Neural progenitor cell (in vitro differentiated cells): ENCODE results near the gene SYNPR. TPM values are rescaled to one million over a fixed set of nuclear protein-coding genes. Genes with fewer than 3 reads are reported as not detected.

ENCODE experiments used
- DNase-seq: peaks from one replicate; pipeline ENCODE4 v3.0.0-alpha.2; 2016; ENCODE audit warnings: low spot score
- H2AFZ ChIP-seq: fragments of 200-600 bp; sonication (generic); replicated peaks from 2 replicates; pipeline ENCODE4 v1.6.1; 2016; ENCODE audit warnings: antibody characterized with exemption
- H3F3A ChIP-seq: fragments of 200-600 bp; sonication (generic); 2 replicates; pipeline ENCODE4 v1.6.1; 2016; ENCODE audit warnings: antibody characterized with exemption, low read depth
- H3K27ac ChIP-seq: fragments of 200-600 bp; sonication (generic); 2 replicates; pipeline ENCODE4 v1.5.1; 2016; ENCODE audit warnings: mild to moderate bottlenecking
- H3K27me3 ChIP-seq: fragments of 200-600 bp; sonication (generic); 2 replicates; pipeline ENCODE4 v1.6.1; 2016; ENCODE audit warnings: mild to moderate bottlenecking, moderate library complexity
- H3K36me3 ChIP-seq: fragments of 200-600 bp; sonication (generic); 2 replicates; pipeline ENCODE4 v1.5.1; 2016
- H3K4me1 ChIP-seq: fragments of 200-600 bp; sonication (generic); 2 replicates; pipeline ENCODE4 v1.6.1; 2016; ENCODE audit warnings: mixed run types
- H3K4me2 ChIP-seq: fragments of 200-600 bp; sonication (generic); 2 replicates; pipeline ENCODE4 v1.6.1; 2016
- H3K4me3 ChIP-seq: fragments of 200-600 bp; sonication (generic); 2 replicates; pipeline ENCODE4 v1.5.1; 2016
- H3K79me2 ChIP-seq: fragments of 200-600 bp; sonication (generic); 2 replicates; pipeline ENCODE4 v1.6.1; 2016; ENCODE audit warnings: low read depth
- H3K9ac ChIP-seq: fragments of 200-600 bp; sonication (generic); 2 replicates; pipeline ENCODE4 v1.6.1; 2016
- H3K9me3 ChIP-seq: fragments of 200-600 bp; sonication (generic); 2 replicates; pipeline ENCODE4 v1.5.1; 2016; ENCODE audit warnings: low read depth
- H4K20me1 ChIP-seq: fragments of 200-600 bp; sonication (generic); 2 replicates; pipeline ENCODE4 v1.6.1; 2016; ENCODE audit warnings: low read depth
- H3K27ac Mint-ChIP-seq: 3 replicates; pipeline ENCODE4 v1.8.0; 2021; ENCODE audit warnings: mixed read lengths
- H3K27me3 Mint-ChIP-seq: 2 replicates; pipeline ENCODE4 v1.8.0; 2022; ENCODE audit warnings: low read depth, mild to moderate bottlenecking, inconsistent platforms, moderate library complexity, mixed read lengths; ENCODE audit not compliant: insufficient read depth
- H3K36me3 Mint-ChIP-seq: 3 replicates; pipeline ENCODE4 v1.8.0; 2021; ENCODE audit warnings: mixed read lengths
- H3K4me1 Mint-ChIP-seq: 3 replicates; pipeline ENCODE4 v1.8.0; 2021; ENCODE audit warnings: mixed read lengths
- H3K4me3 Mint-ChIP-seq: 3 replicates; pipeline ENCODE4 v1.8.0; 2021; ENCODE audit warnings: mild to moderate bottlenecking, moderate library complexity, mixed read lengths
- H3K9me3 Mint-ChIP-seq: 3 replicates; pipeline ENCODE4 v1.8.0; 2020; ENCODE audit warnings: mixed read lengths
- CTCF ChIP-seq: fragments of 200-600 bp; sonication (generic); IDR thresholded peaks from 2 replicates; pipeline ENCODE4 v1.5.1; 2017; ENCODE audit warnings: antibody characterized with exemption, mild to moderate bottlenecking
- EZH2 ChIP-seq: fragments of 200-600 bp; sonication (generic); IDR thresholded peaks from 2 replicates; pipeline ENCODE4 v1.6.1; 2017; ENCODE audit warnings: antibody characterized with exemption, mild to moderate bottlenecking, moderate library complexity
- EZH2phosphoT487 ChIP-seq: fragments of 200-600 bp; sonication (generic); IDR thresholded peaks from 2 replicates; pipeline ENCODE4 v1.6.1; 2017; ENCODE audit warnings: antibody characterized with exemption
- total RNA-seq: library from RNA; depleted of rRNA; stranded (reverse); fragments of >200 nt; gene quantifications from 2 replicates; pipeline ENCODE4 v1.2.3, GENCODE V29; 2015; ENCODE audit warnings: low replicate concordance

The SYNPR gene
- total RNA-seq, 1 donor from 2014 or later: 0.30 TPM

GRCh38 chr3:63458405-63458804, 180.3 kb downstream of the SYNPR start:
- H4K20me1 ChIP-seq: no peaks in the 10 kb centered on the region
- H3F3A ChIP-seq: no peaks in the 10 kb centered on the region
- H3K4me3 ChIP-seq: no peak overlapping the region
- no peak overlapping the region for H3K27ac Mint-ChIP-seq
- H3K4me3 Mint-ChIP-seq: no peak overlapping the region
- H3K79me2 ChIP-seq: no peaks in the 10 kb centered on the region
- H3K27ac ChIP-seq: no peak overlapping the region
- no peak for TF ChIP-seq EZH2
- TF ChIP-seq EZH2phosphoT487: no peak
- no peak for TF ChIP-seq CTCF
- H3K9me3 ChIP-seq: no peaks in the 10 kb centered on the region
- H3K27me3 Mint-ChIP-seq: no peaks in the 10 kb centered on the region
- no peaks in the 10 kb centered on the region for H3K27me3 ChIP-seq
- H3K36me3 ChIP-seq: no peaks in the 10 kb centered on the region
- no peaks in the 10 kb centered on the region for H3K4me1 ChIP-seq
- no peak for DNase-seq
- peaks cover 2% of the 10 kb centered on the region for H3K4me1 Mint-ChIP-seq
- no peak overlapping the region for H3K9ac ChIP-seq
- no peak overlapping the region for H2AFZ ChIP-seq
- no peak overlapping the region for H3K4me2 ChIP-seq
- H3K36me3 Mint-ChIP-seq: no peaks in the 10 kb centered on the region
- no peaks in the 10 kb centered on the region for H3K9me3 Mint-ChIP-seq

- Histone ChIP-seq H4K20me1 (no peaks in the 10 kb centered on the region), H3K27ac (no peak overlapping the region), H3K36me3 (no peaks in the 10 kb centered on the region), H3K9me3 (no peaks in the 10 kb centered on the region), H3K4me2 (no peak overlapping the region), H3K4me3 (no peak overlapping the region), H3K4me1 (no peaks in the 10 kb centered on the region), H3K79me2 (no peaks in the 10 kb centered on the region), H3K9ac (no peak overlapping the region), H3K27me3 (no peaks in the 10 kb centered on the region), H2AFZ (no peak overlapping the region), H3F3A (no peaks in the 10 kb centered on the region)
- Mint-ChIP-seq H3K4me1 (no peaks in the 10 kb centered on the region), H3K36me3 (no peaks in the 10 kb centered on the region), H3K4me3 (no peak overlapping the region), H3K27ac (no peak overlapping the region), H3K27me3 (no peaks in the 10 kb centered on the region), H3K9me3 (peaks cover 3% of the 10 kb centered on the region)
- DNase-seq: no peak
- TF ChIP-seq CTCF (no peak), EZH2phosphoT487 (no peak), EZH2 (no peak)
Measured at GRCh38 chr3:63462732-63463131, 184.6 kb downstream of the SYNPR start.

GRCh38 chr3:63467392-63467791, 189.3 kb downstream of the SYNPR start:
- Mint-ChIP-seq H3K9me3 (peaks cover 3% of the 10 kb centered on the region), H3K4me3 (no peak overlapping the region), H3K27ac (no peak overlapping the region), H3K27me3 (peaks cover 4% of the 10 kb centered on the region), H3K4me1 (peaks cover 2% of the 10 kb centered on the region), H3K36me3 (no peaks in the 10 kb centered on the region)
- Histone ChIP-seq H3K4me1 (no peaks in the 10 kb centered on the region), H3K36me3 (no peaks in the 10 kb centered on the region), H3K9me3 (no peaks in the 10 kb centered on the region), H3F3A (no peaks in the 10 kb centered on the region), H3K4me2 (no peak overlapping the region), H2AFZ (no peak overlapping the region), H3K27me3 (no peaks in the 10 kb centered on the region), H3K79me2 (no peaks in the 10 kb centered on the region), H3K9ac (no peak overlapping the region), H3K4me3 (no peak overlapping the region), H4K20me1 (no peaks in the 10 kb centered on the region), H3K27ac (no peak overlapping the region)
- no peak for DNase-seq
- TF ChIP-seq CTCF: no peak
- no peak for TF ChIP-seq EZH2
- no peak for TF ChIP-seq EZH2phosphoT487
